Thymus (tissue), 11 donors: ENCODE data around the gene INPPL1. TPM values are rescaled to one million over a fixed set of nuclear protein-coding genes. Genes with fewer than 3 reads are reported as not detected.

Experiments used
- DNase-seq, 9 donors: peaks; one replicate each; pipeline ENCODE4 v3.0.0-alpha.2; 2013; ENCODE audit warnings: low spot score in 9 of 9, low read depth in 6 of 9, missing footprints in 1 of 9
- H3K27ac ChIP-seq, 2 donors: one replicate each; pipeline ENCODE4 v1.5.1; 2013; ENCODE audit warnings: control low read depth in 1 of 2, low read depth in 1 of 2, low read length in 1 of 2, mild to moderate bottlenecking in 1 of 2, moderate library complexity in 1 of 2
- H3K27me3 ChIP-seq, 2 donors: one replicate each; pipeline ENCODE4 v1.5.1; 2013; ENCODE audit warnings: low read length in 1 of 2; ENCODE audit not compliant: control insufficient read depth in 2 of 2, insufficient read depth in 1 of 2
- H3K36me3 ChIP-seq, 2 donors: one replicate each; pipeline ENCODE4 v1.5.1; 2013; ENCODE audit warnings: low read length in 1 of 2, mild to moderate bottlenecking in 1 of 2, moderate library complexity in 1 of 2; ENCODE audit not compliant: control insufficient read depth in 2 of 2, insufficient read depth in 2 of 2
- H3K4me1 ChIP-seq, 2 donors: one replicate each; pipeline ENCODE4 v1.5.1; 2013; ENCODE audit warnings: low read length in 2 of 2; ENCODE audit not compliant: control insufficient read depth in 2 of 2, insufficient read depth in 2 of 2
- H3K4me3 ChIP-seq, 2 donors: one replicate each; pipeline ENCODE4 v1.5.1; 2013; ENCODE audit warnings: low read length in 2 of 2, control low read depth in 1 of 2, mild to moderate bottlenecking in 1 of 2
- H3K9me3 ChIP-seq, 2 donors: one replicate each; pipeline ENCODE4 v1.5.1; 2013; ENCODE audit warnings: low read length in 1 of 2, mild to moderate bottlenecking in 1 of 2; ENCODE audit not compliant: control insufficient read depth in 2 of 2, insufficient read depth in 1 of 2
- WGBS: extraction: QIAGEN DNeasy Blood & Tissue Kit; methylation state at CpG from one replicate; pipeline ENCODE4 v1.1.7; 2013; 5-methylcytosine and 5-hydroxymethylcytosine counted together
- polyA plus RNA-seq: library from polyadenylated mRNA; stranded (reverse); fragments of 200-250 nt; gene quantifications from one replicate; pipeline ENCODE4 v1.2.3, GENCODE V29; 2013
- total RNA-seq: library from RNA; stranded (reverse); fragments of 120-200 nt; gene quantifications from one replicate; pipeline ENCODE4 v1.2.4, GENCODE V29; 2013
- donor health status: healthy.

The INPPL1 gene
- total and polyA plus RNA-seq, 2 donors: 27.7 to 58.3 TPM

GRCh38 chr11:72283947-72284346 is 59.4 kb downstream of the INPPL1 start:
- Histone ChIP-seq H3K27me3 (no peaks in the 10 kb centered on the region), H3K27ac (no peak overlapping the region), H3K36me3 (no peaks in the 10 kb centered on the region), H3K9me3 (no peaks in the 10 kb centered on the region), H3K4me3 (no peak overlapping the region), H3K4me1 (no peaks in the 10 kb centered on the region)
- WGBS: 90% methylated on average over 2 of the region's 2 CpGs
- DNase-seq: no peak

- H3K27ac ChIP-seq: no peak overlapping the region
Observed at GRCh38 chr11:72287293-72287692, 62.7 kb downstream of the INPPL1 start.

More at GRCh38 chr11:72287293-72287692, 62.7 kb downstream of the INPPL1 start:
- Histone ChIP-seq H3K9me3 (no peaks in the 10 kb centered on the region), H3K36me3 (peaks cover 0 to 3% of the 10 kb centered on the region in 2 donors), H3K27me3 (no peaks in the 10 kb centered on the region), H3K4me1 (no peaks in the 10 kb centered on the region), H3K4me3 (no peak overlapping the region)
- no peak for DNase-seq
- WGBS: 98% methylated on average over 2 of the region's 2 CpGs

Other genes with a start within 250 kb of the INPPL1 start
- gene IL18BP, start 225.9 kb upstream of the INPPL1 start, total RNA-seq: 2.0 TPM
- 10.8 TPM for gene IL18BP, start 225.9 kb upstream of the INPPL1 start, polyA plus RNA-seq
- gene NUMA1, start 144.2 kb upstream of the INPPL1 start, total RNA-seq: 76.4 TPM
- 210 TPM for gene NUMA1, start 144.2 kb upstream of the INPPL1 start, polyA plus RNA-seq
- 5.3 TPM for gene LRRC51, start 143.9 kb upstream of the INPPL1 start, total RNA-seq
- 5.3 TPM for gene LRRC51, start 143.9 kb upstream of the INPPL1 start, polyA plus RNA-seq
- 74.5 TPM for gene LAMTOR1, start 121.5 kb upstream of the INPPL1 start, total RNA-seq
- 104 TPM for gene LAMTOR1, start 121.5 kb upstream of the INPPL1 start, polyA plus RNA-seq
- not detected for gene TOMT, start 118.8 kb upstream of the INPPL1 start, total RNA-seq
- gene TOMT, start 118.8 kb upstream of the INPPL1 start, polyA plus RNA-seq: not detected
- 89.9 TPM for gene ANAPC15, start 112.1 kb upstream of the INPPL1 start, total RNA-seq
- 56.3 TPM for gene ANAPC15, start 112.1 kb upstream of the INPPL1 start, polyA plus RNA-seq
- 0.33 TPM for gene FOLR3, start 89.0 kb upstream of the INPPL1 start, total RNA-seq
- 0.82 TPM for gene FOLR3, start 89.0 kb upstream of the INPPL1 start, polyA plus RNA-seq
- 0.47 TPM for gene FOLR1, start 32.6 kb upstream of the INPPL1 start, total RNA-seq
- 0.98 TPM for gene FOLR1, start 32.6 kb upstream of the INPPL1 start, polyA plus RNA-seq
- 27.8 TPM for gene FOLR2, start 8.0 kb upstream of the INPPL1 start, total RNA-seq
- gene FOLR2, start 8.0 kb upstream of the INPPL1 start, polyA plus RNA-seq: 32.7 TPM
- gene PHOX2A, start 19.4 kb downstream of the INPPL1 start, total RNA-seq: 0.05 TPM
- 0.11 TPM for gene PHOX2A, start 19.4 kb downstream of the INPPL1 start, polyA plus RNA-seq
- 11.5 TPM for gene CLPB, start 209.8 kb downstream of the INPPL1 start, total RNA-seq
- 6.5 TPM for gene CLPB, start 209.8 kb downstream of the INPPL1 start, polyA plus RNA-seq